HepG2 (cell line): ENCODE results near the gene DUSP16. TPM values are rescaled to one million over a fixed set of nuclear protein-coding genes. Genes with fewer than 3 reads are reported as not detected.

Source experiments
- ATAC-seq: fragments of 200-7000 bp; cut with Tn5 transposase; 3 replicates; pipeline ENCODE4 v1.9.1; 2020; ENCODE audit warnings: mild to moderate bottlenecking, moderate library complexity
- BruUV-seq: library from RNA; stranded (reverse); fragments of 400-500 nt; replicated peaks from 2 replicates; lab custom pipeline; 2021; lab: Mats Ljungman, UMichigan
- CTCF ChIA-PET: fragments of 300-600 bp; formaldehyde crosslinking; extraction: SDS; loops from one replicate; lab custom pipeline; 2021; ENCODE audit warnings: low total read pairs, inconsistent platforms, low intra/inter-chr PET ratio; lab: Yijun Ruan, JAX
- POLR2A ChIA-PET: fragments of 350-600 bp; sonication (Branson Sonifier 250); formaldehyde crosslinking; loops from one replicate; lab custom pipeline; 2020; ENCODE audit warnings: antibody characterized with exemption, inconsistent platforms; lab: Yijun Ruan, JAX
- DNase-seq: peaks from one replicate; pipeline ENCODE4 v3.0.0-alpha.2; 2015; ENCODE audit warnings: low spot score
- FAIRE-seq: peaks from 3 replicates; lab custom pipeline; 2011; peaks lifted over from hg19 to GRCh38; lab: Jason Lieb, UNC
- H2AFZ ChIP-seq: one replicate; pipeline ENCODE4 v1.6.1; 2011; ENCODE audit warnings: low read length, inconsistent platforms
- H3K27ac ChIP-seq: fragments of 300-600 bp; 3 replicates; pipeline ENCODE4 v1.8.0; 2011; ENCODE audit warnings: mixed run types, mild to moderate bottlenecking, mixed read lengths, low read length, inconsistent platforms; ENCODE audit not compliant: insufficient read depth; ENCODE audit errors: extremely low read length
- H3K27me3 ChIP-seq, 2 experiments: fragments of 200-600 bp in 1 of 2; 2 replicates in 1 of 2; 3 replicates in 1 of 2; pipeline versions ENCODE4 v1.6.0 to v1.8.0; 2011; ENCODE audit warnings: low read length in 2 of 2, mild to moderate bottlenecking in 2 of 2, moderate library complexity in 2 of 2, inconsistent platforms in 1 of 2; ENCODE audit not compliant: insufficient read depth in 2 of 2, control insufficient read depth in 1 of 2
- H3K36me3 ChIP-seq, 2 experiments: fragments of 200-600 bp in 1 of 2; replicated peaks in 1 of 2; 2 replicates in 1 of 2; 3 replicates in 1 of 2; pipeline versions ENCODE4 v1.5.1 to v1.8.0; 2011; ENCODE audit warnings: low read length in 2 of 2, inconsistent platforms in 1 of 2; ENCODE audit not compliant: insufficient read depth in 2 of 2, control insufficient read depth in 1 of 2
- H3K4me1 ChIP-seq: 2 replicates; pipeline ENCODE4 v1.5.1; 2012; ENCODE audit warnings: low read length, inconsistent platforms; ENCODE audit not compliant: insufficient read depth
- H3K4me2 ChIP-seq: 2 replicates; pipeline ENCODE4 v1.6.0; 2011; ENCODE audit warnings: low read depth, low read length, inconsistent platforms
- H3K4me3 ChIP-seq, 3 experiments: fragments of 200-600 bp in 1 of 3; sonication (generic), shearing (Covaris generic) in 1 of 3; replicated peaks in 1 of 3; 2 replicates each; pipeline ENCODE4 v1.5.1; 2011 to 2016; ENCODE audit warnings: low read length in 3 of 3, inconsistent platforms in 2 of 3, low read depth in 2 of 3, mild to moderate bottlenecking in 2 of 3, control low read depth in 1 of 3, mixed read lengths in 1 of 3; ENCODE audit not compliant: insufficient read depth in 1 of 3
- H3K79me2 ChIP-seq: one replicate; pipeline ENCODE4 v1.6.1; 2011; ENCODE audit warnings: low read length, inconsistent platforms; ENCODE audit not compliant: insufficient read depth
- H3K9ac ChIP-seq: 2 replicates; pipeline ENCODE4 v1.6.0; 2011; ENCODE audit warnings: mild to moderate bottlenecking, low read depth, low read length, inconsistent platforms; ENCODE audit not compliant: insufficient read depth
- H3K9me3 ChIP-seq: 2 replicates; pipeline ENCODE4 v1.5.1; 2012; ENCODE audit warnings: mild to moderate bottlenecking, low read length
- H4K20me1 ChIP-seq: 2 replicates; pipeline ENCODE4 v1.6.0; 2011; ENCODE audit warnings: inconsistent platforms, mild to moderate bottlenecking, low read length, moderate library complexity; ENCODE audit not compliant: insufficient read depth
- MTF1 ChIP-seq: sonication (generic); formaldehyde crosslinking; IDR thresholded peaks from 2 replicates; pipeline ENCODE4 v1.5.0; 2020; ENCODE audit warnings: missing genetic modification reagents
- SSRP1 ChIP-seq: IDR thresholded peaks from 2 replicates; pipeline ENCODE4 v1.6.1; 2016; ENCODE audit warnings: control low read depth
- ZNF12 ChIP-seq: sonication (generic); formaldehyde crosslinking; IDR thresholded peaks from 2 replicates; pipeline ENCODE4 v1.5.0; 2020; ENCODE audit warnings: missing genetic modification reagents
- ZNF230 ChIP-seq: sonication (generic); formaldehyde crosslinking; IDR thresholded peaks from 2 replicates; pipeline ENCODE4 v1.4.0; 2020; ENCODE audit warnings: mild to moderate bottlenecking, missing genetic modification reagents
- ZNF354B ChIP-seq: sonication (generic); formaldehyde crosslinking; IDR thresholded peaks from 2 replicates; pipeline ENCODE4 v1.8.0; 2022; ENCODE audit warnings: mild to moderate bottlenecking, missing genetic modification reagents
- ZNF564 ChIP-seq: sonication (generic); formaldehyde crosslinking; IDR thresholded peaks from 2 replicates; pipeline ENCODE4 v1.8.1; 2023; ENCODE audit warnings: mild to moderate bottlenecking, missing genetic modification reagents
- WGBS: methylation state at CpG from one replicate; pipeline ENCODE4 v1.1.6; 2017; ENCODE audit warnings: low lambda C conversion rate; 5-methylcytosine and 5-hydroxymethylcytosine counted together
- in situ Hi-C: cut with HindIII; loops from 2 replicates; pipeline ENCODE4 v1.10.0; 2017; ENCODE audit warnings: low pct_unique_long_range_greater_than_20kb; ENCODE audit not compliant: extremely low pct_ligation_motif_present
- intact Hi-C: fragments of 100-400 bp; cut with micrococcal nuclease; formaldehyde crosslinking; loops from one replicate; pipeline ENCODE4 v1.10.0; 2022; ENCODE audit not compliant: unreplicated experiment
- polyA plus RNA-seq, 8 experiments: library from polyadenylated mRNA; depleted of rRNA in 3 of 8; stranded (reverse) in 7 of 8; unstranded in 1 of 8; fragments of >200 nt; fragmentation: Illumina TruSeq in 4 of 8; extraction: Trizol in 4 of 8; gene quantifications; 2 replicates each; pipeline versions ENCODE4 v1.2.1 to v1.2.3, GENCODE V29; 2011 to 2016; ENCODE audit warnings: low read depth in 4 of 8, missing spikeins in 1 of 8, mixed read lengths in 1 of 8; ENCODE audit not compliant: insufficient read depth in 1 of 8
- total RNA-seq, 5 experiments: library from RNA; depleted of rRNA; stranded (reverse); fragments of >200 nt; fragmentation: Illumina TruSeq; extraction: Trizol; gene quantifications; 2 replicates each; pipeline ENCODE4 v1.2.3, GENCODE V29; 2016; ENCODE audit warnings: low read depth in 1 of 5

DUSP16 gene
- total and polyA plus RNA-seq, 2 of the 13 experiments (the other 11 are each of a cell fraction or from before 2014, with no cell fraction given): 45.7 to 46.6 TPM

- in situ Hi-C loops (no loop called here), intact Hi-C loops (no loop called here)
- H4K20me1 ChIP-seq: no peaks in the 10 kb centered on the region
- no peak overlapping the region for H2AFZ ChIP-seq
- no peaks in the 10 kb centered on the region for H3K36me3 ChIP-seq
- H3K9ac ChIP-seq: no peak overlapping the region
- no TSS peak for BruUV-seq
- H3K4me2 ChIP-seq: no peak overlapping the region
- CTCF ChIA-PET: no interaction called here
- POLR2A ChIA-PET: no interaction called here
- peaks cover 12% of the 10 kb centered on the region; the same call in 1 of the 2 replicates for H3K9me3 ChIP-seq
- DNase-seq (peak; percentile 50), ATAC-seq (peak; percentile 59), FAIRE-seq (no peak)
- H3K4me3 ChIP-seq: no peak overlapping the region
- peak overlapping the region; percentile 29 for H3K27ac ChIP-seq
- H3K4me1 ChIP-seq: peaks cover 52% of the 10 kb centered on the region
- TF ChIP-seq ZNF564 (CRISPR knock-in tag) (peak; percentile 99), MTF1 (CRISPR knock-in tag) (no peak)
- WGBS: 37% methylated on average over 4 of the region's 4 CpGs
- H3K27me3 ChIP-seq: no peaks in the 10 kb centered on the region
- peaks cover 2% of the 10 kb centered on the region for H3K79me2 ChIP-seq
Measured at GRCh38 chr12:12427568-12427967, 135.1 kb downstream of the DUSP16 start.

- in situ Hi-C loops (no loop called here), intact Hi-C loops (no loop called here)
- ChIA-PET POLR2A (no interaction called here), CTCF (no interaction called here)
- H3K4me1 ChIP-seq: peaks cover 39% of the 10 kb centered on the region
- BruUV-seq: no TSS peak
- no peak for DNase-seq
- H3K27me3 ChIP-seq: no peaks in the 10 kb centered on the region
- H3K4me3 ChIP-seq: no peak overlapping the region
- H3K4me2 ChIP-seq: no peak overlapping the region
- no peak overlapping the region for H2AFZ ChIP-seq
- H3K79me2 ChIP-seq: peaks cover 2% of the 10 kb centered on the region
- H3K9ac ChIP-seq: no peak overlapping the region
- FAIRE-seq: no peak
- no peak overlapping the region for H3K27ac ChIP-seq
- H3K9me3 ChIP-seq: peaks cover 12% of the 10 kb centered on the region; the same call in 1 of the 2 replicates
- ATAC-seq: no peak
- WGBS: 67% methylated on average over 1 of the region's 1 CpG
- no peak for TF ChIP-seq ZNF354B (CRISPR knock-in tag)
- TF ChIP-seq ZNF230 (CRISPR knock-in tag): no peak
- TF ChIP-seq ZNF12 (CRISPR knock-in tag): no peak
- TF ChIP-seq SSRP1 (CRISPR knock-in tag): no peak
- H3K36me3 ChIP-seq: no peaks in the 10 kb centered on the region
- H4K20me1 ChIP-seq: no peaks in the 10 kb centered on the region
Measured at GRCh38 chr12:12425616-12426015, 137.0 kb downstream of the DUSP16 start.
